GM19372 (cell line): ENCODE measurements around the gene PYM1.
"Not testable (repeated sequence)": the region's sequence is repeated elsewhere in the genome, so short reads cannot be mapped to it uniquely, and the experiment has no call there.

Experiments used
- ATAC-seq: cut with Tn5 transposase; IDR thresholded peaks from one replicate; pipeline ENCODE4 v1.9.1; 2021; ENCODE audit warnings: mild to moderate bottlenecking, low read depth, moderate library complexity; ENCODE audit not compliant: unreplicated experiment

Gene PYM1

DNA sequence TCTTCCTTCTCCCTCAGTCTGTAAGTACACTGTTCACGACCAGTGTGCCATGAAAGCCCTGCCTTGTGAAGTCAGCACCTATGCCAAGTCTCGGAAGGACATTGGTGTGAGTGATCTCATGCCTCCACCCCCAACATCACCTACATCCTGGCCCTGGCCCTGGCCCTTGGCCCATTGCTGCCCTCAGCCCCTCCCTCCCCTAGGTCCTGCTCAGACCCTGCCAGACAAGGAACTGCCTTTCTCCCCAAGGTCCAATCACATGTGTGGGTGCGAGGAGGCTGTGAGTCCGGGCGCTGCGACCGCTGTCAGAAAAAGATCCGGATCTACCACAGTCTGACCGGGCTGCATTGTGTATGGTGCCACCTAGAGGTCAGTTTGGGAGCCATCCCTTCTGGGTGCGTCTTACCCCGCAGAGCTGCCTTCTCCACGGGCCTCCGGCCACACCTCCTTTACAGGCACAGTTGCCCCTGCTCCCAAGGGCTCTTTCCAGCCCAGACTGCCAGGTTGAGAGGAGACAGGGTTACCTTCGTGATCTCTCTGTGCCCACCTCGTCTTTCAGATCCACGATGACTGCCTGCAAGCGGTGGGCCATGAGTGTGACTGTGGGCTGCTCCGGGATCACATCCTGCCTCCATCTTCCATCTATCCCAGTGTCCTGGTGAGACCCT, 12.5 kb upstream of the PYM1 start:
- ATAC-seq: peak; percentile 98

DNA sequence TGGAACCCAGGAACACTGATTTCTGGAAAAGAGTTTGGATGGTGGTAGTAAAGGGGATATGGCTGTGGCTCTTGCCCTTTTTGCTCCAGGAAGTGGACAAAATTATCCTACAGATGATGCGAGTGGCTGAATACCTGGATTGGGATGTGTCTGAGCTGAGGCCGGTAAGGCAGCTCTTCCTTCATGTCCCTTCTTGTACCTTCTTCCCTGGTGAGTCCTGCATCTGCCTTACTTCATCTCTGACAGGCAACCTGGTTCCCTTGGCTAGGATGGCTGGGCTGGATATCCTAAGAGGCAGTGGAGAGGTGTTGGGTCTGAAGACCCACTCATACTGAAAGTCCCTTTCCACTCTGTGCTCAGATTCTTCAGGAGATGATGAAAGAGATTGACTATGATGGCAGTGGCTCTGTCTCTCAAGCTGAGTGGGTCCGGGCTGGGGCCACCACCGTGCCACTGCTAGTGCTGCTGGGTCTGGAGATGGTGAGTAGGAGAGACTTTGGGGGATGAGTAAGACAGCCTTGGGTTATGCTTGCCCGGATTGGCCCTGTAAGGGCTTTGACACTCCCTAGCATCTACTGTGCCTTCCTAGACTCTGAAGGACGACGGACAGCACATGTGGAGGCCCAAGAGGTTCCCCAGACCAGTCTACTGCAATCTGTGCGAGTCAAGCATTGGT, 11.3 kb upstream of the PYM1 start:
- no peak for ATAC-seq

DNA sequence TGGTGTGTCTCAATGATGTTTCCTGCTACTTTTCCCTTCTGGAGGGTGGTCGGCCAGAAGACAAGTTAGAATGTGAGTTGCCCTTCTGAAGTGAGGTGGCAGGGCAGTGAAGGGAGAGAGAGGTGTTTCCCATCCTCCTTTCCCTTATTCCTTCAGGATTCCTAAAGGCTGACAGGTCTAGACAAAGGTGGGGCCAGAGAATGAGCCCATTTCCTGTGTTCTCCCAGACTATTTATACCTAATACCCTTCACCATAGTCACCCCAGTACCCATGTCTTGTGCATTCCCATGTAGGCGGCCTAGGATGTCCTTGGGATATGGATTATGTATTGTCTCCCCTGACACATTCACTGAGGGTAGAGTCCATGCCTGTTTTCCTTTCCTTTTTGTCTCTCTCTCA, 10.3 kb upstream of the PYM1 start:
- ATAC-seq: no peak

DNA sequence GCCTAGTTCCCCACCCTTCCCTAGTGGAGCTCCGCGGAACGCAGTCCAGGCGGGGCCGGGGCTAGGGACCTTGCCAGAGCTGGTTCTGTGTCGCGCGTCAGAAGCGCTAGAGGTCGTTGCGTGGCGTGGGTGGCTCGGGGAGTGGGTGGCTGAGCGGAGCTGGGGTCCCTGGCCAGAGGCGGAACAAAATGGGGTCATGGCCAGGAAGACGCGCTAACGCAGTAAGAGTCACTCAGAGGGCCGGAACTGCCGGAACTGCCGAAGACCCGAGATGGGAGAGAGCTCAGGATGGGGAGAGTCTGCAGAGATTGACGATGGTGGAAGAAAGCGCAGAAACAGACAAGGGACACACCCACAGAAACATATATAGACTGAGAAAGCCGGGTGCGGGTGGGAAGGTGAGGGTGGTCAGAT, 8.1 kb upstream of the PYM1 start:
- no peak for ATAC-seq

DNA sequence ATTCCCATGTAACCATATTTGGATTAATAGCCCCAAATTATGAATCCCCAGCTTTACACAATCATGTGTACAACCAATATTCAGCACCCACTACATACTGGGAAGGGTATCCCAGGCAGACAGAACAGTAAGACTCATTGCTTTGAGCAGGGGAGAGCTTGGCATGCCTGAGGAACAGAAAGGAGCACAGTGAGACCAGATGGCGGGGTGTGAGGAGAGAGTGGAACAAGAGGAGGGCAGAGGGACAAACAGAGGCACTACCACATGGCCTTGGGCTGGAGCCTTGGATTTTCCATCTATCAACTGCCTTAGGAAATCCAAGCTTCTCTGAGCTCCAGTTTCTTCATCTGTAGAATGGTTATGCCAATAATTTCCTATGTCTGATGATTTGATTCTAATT, 7.1 kb upstream of the PYM1 start:
- ATAC-seq: no peak

DNA sequence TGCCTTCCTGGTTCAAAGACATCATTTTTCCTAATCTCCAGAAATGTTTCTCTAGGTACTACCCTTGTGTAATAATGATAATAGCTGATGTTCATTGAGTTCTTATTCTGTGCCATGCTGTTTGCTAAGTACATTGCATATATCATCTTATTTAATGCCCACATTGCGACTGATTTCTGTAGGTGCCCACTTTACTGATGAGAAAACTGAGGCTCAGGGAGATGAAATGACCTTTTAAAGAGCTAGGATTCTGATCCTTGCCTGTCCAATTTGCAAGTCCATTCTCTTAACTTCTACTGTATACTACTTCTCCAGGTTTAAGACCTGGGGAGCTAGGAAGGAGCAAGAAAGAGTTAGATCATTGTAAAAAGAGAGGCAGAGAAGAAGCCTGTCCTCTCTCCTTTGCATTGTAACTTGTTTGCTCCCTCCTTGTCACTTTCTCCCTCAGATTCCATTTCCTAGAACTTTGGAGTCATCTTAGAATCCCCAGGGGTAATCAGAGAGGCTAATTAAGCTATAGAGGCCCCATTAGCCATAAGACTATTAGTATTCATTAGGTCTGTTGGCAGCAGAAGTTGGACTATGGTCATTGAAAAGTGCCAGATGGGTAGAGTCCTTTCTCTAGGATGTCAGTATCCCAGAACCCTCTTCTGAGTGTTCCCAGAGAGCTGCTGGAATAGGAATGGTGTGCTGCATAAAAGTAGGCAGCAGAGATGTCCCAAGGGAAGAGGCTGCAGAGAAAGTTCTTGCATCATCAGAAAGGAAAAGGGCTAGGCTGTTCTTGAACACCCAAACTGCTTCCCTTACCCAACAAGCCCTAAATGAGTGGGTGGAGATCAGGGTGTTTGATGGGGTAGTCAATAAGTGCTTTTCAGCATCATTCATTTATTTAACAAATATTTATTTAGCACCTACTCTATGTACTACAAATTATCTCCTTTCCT, 6.4 kb upstream of the PYM1 start:
- ATAC-seq: no peak

DNA sequence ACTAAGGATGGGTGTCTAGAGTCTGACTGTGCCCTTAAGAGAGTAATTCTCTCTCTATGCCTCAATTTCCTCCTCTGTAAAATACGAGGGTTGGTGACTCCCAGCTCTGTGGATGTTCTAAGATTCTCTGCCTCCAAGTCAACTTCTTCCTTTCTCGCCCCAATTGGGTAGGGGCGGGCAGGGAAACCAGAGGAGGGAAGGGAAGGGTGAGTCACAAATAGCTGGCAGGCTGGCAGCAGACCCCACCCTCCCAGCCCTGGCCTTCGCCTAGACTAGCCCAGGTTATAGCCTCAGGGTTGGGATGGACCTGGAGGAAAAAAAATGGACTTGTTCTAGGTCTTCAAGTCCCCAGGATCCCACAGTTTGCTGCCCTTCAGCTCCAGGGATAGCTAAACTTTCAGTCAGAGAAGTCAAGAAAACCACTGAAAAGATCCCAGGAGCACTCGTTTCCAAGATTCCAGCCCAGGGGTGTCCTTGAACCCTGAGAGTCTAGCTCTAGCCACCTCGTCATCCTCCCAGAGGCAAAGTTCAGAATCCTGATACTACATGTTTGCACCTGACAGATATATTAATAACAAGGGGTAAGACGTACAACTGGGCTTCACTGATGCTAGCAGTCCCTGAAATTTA, 5.6 kb upstream of the PYM1 start:
- no peak for ATAC-seq

DNA sequence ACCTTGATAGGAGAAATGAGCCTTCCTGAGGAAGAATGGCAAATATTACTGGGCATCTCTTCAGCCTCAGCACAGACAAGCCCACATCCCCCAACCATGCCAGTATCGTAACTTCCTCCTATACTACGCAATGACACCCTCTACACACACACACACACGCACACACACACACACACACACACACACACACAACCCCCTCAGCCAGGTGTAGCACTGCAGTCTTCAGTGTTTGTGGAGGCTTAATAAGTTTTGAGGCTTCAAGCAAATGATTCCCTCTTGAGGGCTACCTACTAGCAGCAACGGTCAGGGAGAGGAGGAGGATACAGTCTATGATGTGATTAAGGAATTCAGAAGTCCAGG, 4.8 kb upstream of the PYM1 start:
- ATAC-seq: no peak

DNA sequence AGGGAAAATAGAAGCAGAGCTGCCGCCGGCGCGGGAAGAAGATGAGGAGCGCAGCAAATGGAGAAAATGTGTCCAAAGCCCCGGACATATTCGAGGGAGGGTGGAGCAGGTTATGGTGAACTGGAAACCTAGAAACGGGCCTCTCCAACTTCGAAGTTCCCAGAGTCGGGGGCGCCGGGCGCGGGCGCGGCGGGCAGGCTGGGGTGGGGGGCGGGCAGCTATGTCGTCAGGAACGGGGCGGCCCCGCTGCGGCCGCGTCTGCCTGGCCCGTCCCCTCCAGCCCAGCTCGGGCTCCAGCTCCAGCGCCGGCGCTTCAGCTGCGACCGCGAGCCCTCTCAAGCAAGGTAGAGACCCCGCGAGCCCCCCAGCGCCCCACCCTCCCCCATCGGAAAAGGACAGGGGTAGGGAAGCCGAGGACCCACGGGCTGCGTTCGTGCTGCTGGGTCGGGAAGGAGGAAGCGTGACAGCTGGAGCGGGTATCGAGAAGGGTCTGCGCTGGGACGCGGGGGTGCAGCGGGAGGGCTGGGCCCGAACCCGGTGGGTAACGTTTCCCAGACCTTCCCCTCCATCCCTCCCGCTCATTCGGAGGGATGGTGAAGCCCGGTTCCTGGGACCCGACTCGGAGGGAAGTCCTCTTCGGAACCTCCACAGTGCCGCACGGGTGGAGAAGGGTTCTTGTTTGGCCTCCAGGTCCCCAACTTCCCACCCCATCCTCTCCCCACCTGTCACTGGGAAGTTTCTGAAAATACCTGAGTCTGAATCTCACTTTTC, 4.3 kb upstream of the PYM1 start:
- ATAC-seq: no peak

DNA sequence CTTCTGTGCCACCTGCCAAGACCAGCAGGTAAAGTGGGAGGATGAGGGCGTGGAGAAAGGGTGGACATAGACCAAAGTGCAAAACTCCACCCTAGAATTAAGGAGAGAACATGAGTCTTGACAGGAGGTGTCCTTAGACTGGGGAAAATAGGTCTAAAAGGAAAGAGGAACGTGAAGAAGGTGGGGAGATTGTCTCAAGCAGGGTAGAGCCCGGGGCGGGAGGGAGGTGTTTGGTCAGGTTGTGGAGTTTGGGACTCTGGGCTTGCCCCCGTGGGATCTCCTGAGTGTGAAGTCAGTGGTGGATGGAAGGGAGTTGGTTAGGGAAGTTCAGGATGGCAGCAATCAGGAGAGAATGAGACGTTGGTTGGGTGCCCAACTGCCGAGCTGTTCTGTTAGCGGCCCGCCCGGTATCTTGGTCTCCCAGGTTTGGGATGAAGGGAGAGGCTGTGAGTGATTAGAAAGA, 3.7 kb upstream of the PYM1 start:
- ATAC-seq: no peak

DNA sequence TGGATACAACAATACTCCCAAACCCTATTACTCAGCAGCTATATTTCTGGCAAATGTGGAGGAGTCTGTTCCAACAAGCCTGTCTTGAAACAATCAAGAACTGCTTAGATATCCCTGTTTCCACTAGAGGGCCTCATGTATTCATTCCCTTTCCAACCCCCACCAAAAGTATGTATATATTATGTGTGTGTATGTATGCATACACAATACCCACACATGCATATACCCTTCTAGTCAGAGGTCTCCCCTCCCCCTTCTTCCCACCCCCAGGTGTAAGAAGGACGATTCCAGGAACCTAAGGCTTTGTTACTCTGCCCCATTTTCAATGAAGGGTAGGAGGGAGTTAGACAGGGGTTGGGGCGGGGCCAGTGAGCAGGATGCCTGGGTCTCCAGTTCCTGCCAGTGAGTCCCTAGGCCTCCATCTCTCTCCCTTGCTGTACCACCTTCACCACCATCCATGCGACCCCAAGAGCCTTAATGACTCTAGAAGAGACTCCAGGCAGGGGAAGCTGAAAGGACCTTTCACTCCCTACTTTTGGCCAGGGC, 3.1 kb upstream of the PYM1 start, which contains the start of gene DGKA:
TSS of gene DGKA (plus strand) at position 392 of the 546 bp plus-strand sequence. CDS start 5,342 bp downstream, outside the sequence.
- no peak for ATAC-seq

DNA sequence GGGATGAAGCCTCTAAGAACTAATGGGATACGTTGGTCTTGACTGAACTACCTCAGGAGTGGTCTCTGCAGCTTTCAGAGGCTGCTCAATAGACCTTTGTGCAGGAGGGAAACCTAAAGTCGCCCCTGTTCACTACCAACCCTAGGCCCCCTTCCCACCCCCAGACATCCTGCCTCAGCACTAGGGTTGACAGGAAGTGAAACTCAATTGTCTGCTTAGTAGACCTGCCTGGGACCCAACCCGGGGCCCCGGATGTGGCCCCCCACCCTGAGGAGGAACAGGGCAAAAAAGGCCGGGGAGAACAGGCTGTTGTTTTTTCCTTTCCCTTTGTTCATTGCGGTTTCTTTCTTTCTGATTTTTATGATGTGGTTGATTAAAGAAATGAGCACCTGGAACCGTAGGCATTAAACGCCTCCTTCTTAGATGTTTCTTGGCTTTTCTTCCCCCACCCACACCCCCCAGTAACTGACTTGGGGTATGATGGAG, 1.7 kb upstream of the PYM1 start:
- ATAC-seq: no peak

DNA sequence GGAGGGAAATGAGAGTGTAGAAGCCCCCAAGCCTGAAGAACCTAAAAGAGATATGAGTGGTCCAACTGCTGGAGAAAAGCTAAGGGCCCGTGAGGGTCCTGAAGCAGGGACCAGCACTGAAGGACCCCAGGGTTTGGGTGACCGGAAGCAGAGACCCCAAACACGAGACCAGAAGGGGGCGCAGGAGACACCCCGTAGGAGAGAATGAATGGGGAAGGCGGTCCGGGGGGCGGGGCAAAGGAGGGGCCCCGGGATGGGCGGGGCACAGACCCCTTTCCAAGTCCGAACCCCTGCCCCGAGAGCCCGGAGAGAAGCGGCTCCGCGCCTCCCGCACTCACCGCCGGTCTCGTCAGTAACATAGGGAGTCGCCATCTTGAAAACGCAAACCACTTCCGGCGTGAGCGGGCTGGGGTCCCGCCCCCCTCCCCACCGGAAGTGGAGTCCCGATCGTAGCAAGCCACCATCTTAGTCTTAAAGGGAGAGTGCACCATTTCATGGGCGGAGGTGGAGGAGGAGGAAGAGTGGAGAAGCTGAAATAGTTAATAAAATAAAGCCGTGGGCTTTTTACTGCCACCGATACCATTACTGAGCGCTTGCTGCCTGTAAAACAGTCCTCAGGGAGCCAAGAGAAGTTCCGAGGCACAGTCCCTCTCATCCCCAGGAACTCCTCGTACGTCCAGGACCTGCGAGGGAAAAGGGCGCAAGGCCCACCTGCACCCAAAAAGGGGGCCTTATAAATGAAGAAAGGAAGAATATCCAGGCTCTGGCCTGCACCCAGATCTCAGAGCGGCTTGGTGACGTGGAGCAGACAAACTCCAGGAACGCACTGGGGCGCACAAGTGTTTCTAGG, 731 bp downstream of the PYM1 start:
- peak; percentile 37 for ATAC-seq

DNA sequence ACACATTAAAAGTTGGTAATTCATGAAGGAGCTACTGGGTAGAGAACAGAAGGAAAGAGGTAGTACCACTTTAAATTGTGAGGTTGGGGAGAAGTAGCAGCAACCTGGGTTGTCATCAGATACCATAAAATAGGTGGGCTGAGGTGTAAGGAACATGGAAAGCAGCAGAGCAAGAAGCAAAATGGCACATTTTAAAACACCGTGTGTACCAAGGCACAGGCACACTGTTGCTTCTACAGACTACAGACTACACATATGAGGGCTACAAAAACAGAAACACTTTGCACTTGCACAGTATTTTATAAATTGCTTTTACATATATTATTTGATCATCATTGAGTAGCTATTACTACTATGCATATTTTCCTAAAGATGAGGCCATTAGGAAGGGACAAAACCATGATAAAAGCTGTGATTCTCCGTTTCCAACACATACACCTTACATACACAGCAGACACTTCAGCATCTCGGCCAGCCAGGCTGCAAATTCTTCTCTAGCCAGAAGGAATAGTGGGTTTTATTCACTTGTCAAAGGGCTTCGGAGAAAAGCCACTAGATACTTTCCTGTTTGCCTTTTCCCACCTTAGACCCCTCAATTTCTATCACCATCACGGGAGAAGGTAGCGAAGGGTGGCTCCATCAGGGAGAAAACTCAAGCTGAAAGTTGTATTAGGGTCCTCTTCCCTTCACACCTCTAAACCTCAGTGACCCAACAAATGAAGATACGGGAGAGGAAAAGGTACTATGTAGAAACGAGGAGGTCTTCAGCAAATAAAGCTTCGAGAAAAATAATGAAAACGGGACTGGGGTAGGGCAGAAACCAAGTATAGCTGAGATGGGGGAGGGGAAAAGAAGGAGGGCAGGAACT, 1.6 kb downstream of the PYM1 start:
- no peak for ATAC-seq

DNA sequence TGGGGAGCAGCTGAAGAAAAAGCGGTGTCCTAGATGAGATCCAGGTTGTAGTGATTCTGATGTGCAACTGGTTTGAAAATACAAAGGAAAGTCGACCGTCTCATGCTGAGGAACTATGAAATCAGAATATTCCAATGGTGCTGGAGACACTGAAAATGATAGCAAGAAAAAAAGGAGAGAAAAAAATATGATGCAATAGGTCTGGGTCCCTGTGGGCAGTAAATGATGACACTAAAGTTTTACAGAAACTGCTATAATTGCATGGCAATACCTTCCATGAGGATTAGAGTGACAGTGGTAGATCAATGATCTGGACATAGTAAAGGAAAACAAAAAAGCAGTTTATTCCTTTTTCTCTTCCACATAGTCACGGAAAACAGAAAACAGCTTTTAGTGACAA, 2.3 kb downstream of the PYM1 start:
- ATAC-seq: no peak

DNA sequence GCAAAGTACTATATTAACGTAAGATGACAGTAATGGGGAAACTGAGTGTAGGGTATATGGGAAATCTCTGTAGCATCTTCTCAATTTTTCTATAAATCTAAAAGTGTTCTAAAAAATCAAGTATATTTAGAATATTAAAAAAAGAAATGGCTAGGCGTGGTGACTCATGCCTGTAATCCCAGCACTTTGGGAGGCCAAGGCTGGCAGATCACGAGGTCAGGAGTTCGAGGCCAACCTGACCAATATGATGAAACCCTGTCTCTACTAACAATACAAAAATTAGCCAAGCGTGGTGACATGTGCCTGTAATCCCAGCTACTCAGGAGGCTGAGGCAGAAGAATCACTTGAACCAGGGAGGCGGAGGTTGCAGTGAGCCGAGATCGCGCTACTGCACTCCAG, 4.0 kb downstream of the PYM1 start:
- not testable (repeated sequence) for ATAC-seq

DNA sequence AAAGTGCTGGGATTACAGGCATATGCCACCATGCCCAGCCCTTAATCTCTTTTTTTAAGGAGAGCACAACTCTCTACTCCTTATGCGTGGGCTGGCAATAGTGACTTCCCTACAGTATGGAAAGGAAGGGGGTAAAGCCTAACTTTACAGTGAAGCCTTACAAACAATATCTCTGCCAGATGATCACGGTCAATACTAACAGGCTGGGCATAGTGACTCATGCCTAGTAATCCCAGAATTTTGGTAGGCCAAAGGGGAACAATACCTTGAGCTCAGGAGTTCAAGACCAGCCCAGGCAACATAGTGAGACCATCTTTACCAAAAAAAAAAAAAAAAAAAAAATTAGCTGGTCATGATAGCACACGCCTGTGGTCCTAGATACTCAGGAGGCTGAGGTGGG, 5.6 kb downstream of the PYM1 start:
- ATAC-seq: no peak

DNA sequence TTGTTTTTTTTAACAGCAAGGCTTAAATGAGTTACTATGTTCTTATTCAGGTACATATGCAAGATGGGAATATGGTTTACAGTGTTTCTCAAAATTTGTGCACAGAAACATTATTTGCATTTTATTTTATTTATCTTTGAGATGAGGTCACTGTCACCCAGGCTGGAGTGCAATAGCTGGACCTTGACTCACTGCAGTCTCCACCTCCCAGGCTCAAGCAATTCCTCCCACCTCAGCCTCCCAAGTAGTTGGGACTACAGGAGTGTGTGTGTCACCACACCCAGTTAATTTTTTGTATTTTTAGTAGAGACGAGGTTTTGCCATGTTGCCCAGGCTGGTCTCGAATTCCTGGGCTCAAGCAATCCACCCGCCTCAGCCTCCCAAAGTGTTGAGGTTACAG, 8.7 kb downstream of the PYM1 start:
- not testable (repeated sequence) for ATAC-seq
